ENCODE data around the gene BBX.

DNA sequence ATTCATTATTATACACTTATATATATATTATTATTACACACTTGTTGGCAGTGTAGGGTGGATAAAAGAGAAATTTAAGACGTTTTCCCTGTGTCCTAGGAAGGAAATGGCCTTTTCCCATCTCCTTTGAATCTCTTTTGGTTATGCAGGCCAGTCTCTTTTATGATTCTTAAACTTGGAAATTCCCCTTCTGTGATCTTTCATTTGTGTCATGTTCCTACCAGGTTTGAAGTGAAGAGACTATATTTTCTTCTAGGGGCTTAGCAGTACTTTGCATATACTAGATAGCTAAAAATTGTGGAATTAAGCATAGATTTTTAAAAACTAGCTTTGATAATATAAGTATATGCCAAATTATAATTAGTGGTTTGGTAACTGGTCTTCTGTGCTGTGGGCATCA is 58.5 kb downstream of the BBX start:
- no peak for TF ChIP-seq POLR2A (IDR thresholded peaks at IDR 0.05; ENCODE audit: low read length)
- no peak for TF ChIP-seq GATA1 (IDR thresholded peaks at IDR 0.05; ENCODE audit: low read depth, low read length)
